Activated T-cell treated with anti-CD3 and anti-CD28 coated beads, Interleukin-2, amount 50 U/mL, for 72 hours (primary cell): ENCODE data around the gene FAM53B. TPM values are rescaled to one million over a fixed set of nuclear protein-coding genes. Genes with fewer than 3 reads are reported as not detected.
"Not testable (repeated sequence)": the region's sequence is repeated elsewhere in the genome, so short reads cannot be mapped to it uniquely, and the experiment has no call there.

Experiments
- ATAC-seq, 2 donors: fragments of 150-1000 bp; cut with Tn5 transposase; replicated peaks in 1 of 2; 2 replicates each; pipeline ENCODE4 v1.10.0; 2021; ENCODE audit warnings: moderate library complexity in 2 of 2, mild to moderate bottlenecking in 1 of 2
- DNase-seq, 2 donors: peaks; one replicate each; pipeline ENCODE4 v3.0.0; 2021 to 2022; ENCODE audit warnings: mixed read lengths in 1 of 2
- H3K27ac Mint-ChIP-seq: one replicate; pipeline ENCODE4 v1.8.0; 2022; ENCODE audit warnings: mild to moderate bottlenecking, moderate library complexity, mixed read lengths
- H3K27me3 Mint-ChIP-seq: one replicate; pipeline ENCODE4 v1.8.0; 2022; ENCODE audit warnings: low read depth, mixed read lengths
- H3K36me3 Mint-ChIP-seq, 2 donors: one replicate each; pipeline ENCODE4 v1.8.0; 2022; ENCODE audit warnings: mixed read lengths in 2 of 2, mild to moderate bottlenecking in 1 of 2; ENCODE audit not compliant: insufficient read depth in 2 of 2
- H3K4me1 Mint-ChIP-seq: one replicate; pipeline ENCODE4 v1.8.0; 2022; ENCODE audit warnings: low read depth, mixed read lengths
- H3K4me3 Mint-ChIP-seq, 2 donors: one replicate each; pipeline ENCODE4 v1.8.0; 2022; ENCODE audit warnings: mild to moderate bottlenecking in 2 of 2, mixed read lengths in 2 of 2, moderate library complexity in 2 of 2
- H3K9me3 Mint-ChIP-seq, 2 donors: one replicate each; pipeline ENCODE4 v1.8.0; 2022; ENCODE audit warnings: mixed read lengths in 2 of 2
- total RNA-seq, 2 donors: library from RNA; stranded (reverse); gene quantifications; one replicate each; pipeline ENCODE4 v1.2.3, GENCODE V29; 2022

FAM53B gene
- 10 to 100 TPM; 30.0 to 37.7 TPM for total RNA-seq

- Mint-ChIP-seq H3K4me1 (peaks cover 51% of the 10 kb centered on the region), H3K4me3 (peak within 1 kb of the TSS; percentile 98 to 99), H3K9me3 (no peaks in the 10 kb centered on the region), H3K36me3 (peaks cover 2 to 3% of the 10 kb centered on the region in 2 donors), H3K27me3 (peaks cover 17% of the 10 kb centered on the region), H3K27ac (peak within 1 kb of the TSS; percentile 88)
- DNase-seq (peak; percentile 86 to 87), ATAC-seq (peak; percentile 82 to 87)
Observed at GRCh38 chr10:124744102-124745050, at the start of gene FAM53B. Gene FAM53B, minus strand, starts transcription at chr10:124744378. Its CDS starts 37,665 bp downstream, at chr10:124706713.

DNA sequence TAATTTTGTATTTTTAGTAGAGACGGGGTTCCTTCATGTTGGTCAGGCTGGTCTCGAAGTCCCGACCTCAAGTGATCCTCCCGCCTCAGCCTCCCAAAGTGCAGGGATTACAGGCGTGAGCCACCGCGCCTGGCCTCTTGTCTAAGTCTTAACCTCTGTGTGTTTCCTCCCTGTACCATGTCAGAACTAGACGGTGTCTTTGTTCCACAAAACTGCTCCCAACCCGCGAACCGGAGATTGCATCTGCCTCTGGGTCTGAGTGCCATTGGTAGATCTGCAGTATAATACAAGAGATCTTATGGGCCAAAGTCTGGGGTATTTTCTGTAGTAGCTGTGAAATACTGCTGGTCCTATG lies 48.8 kb upstream of the FAM53B start:
- H3K9me3 Mint-ChIP-seq = no peaks in the 10 kb centered on the region
- peaks cover 6 to 15% of the 10 kb centered on the region in 2 donors for H3K36me3 Mint-ChIP-seq
- H3K27ac Mint-ChIP-seq = peak overlapping the region; percentile 96
- peak overlapping the region; percentile 90 to 100 for H3K4me3 Mint-ChIP-seq
- H3K4me1 Mint-ChIP-seq = peaks cover 29% of the 10 kb centered on the region
- no peaks in the 10 kb centered on the region for H3K27me3 Mint-ChIP-seq
- ATAC-seq (no peak), DNase-seq (no peak)

DNA sequence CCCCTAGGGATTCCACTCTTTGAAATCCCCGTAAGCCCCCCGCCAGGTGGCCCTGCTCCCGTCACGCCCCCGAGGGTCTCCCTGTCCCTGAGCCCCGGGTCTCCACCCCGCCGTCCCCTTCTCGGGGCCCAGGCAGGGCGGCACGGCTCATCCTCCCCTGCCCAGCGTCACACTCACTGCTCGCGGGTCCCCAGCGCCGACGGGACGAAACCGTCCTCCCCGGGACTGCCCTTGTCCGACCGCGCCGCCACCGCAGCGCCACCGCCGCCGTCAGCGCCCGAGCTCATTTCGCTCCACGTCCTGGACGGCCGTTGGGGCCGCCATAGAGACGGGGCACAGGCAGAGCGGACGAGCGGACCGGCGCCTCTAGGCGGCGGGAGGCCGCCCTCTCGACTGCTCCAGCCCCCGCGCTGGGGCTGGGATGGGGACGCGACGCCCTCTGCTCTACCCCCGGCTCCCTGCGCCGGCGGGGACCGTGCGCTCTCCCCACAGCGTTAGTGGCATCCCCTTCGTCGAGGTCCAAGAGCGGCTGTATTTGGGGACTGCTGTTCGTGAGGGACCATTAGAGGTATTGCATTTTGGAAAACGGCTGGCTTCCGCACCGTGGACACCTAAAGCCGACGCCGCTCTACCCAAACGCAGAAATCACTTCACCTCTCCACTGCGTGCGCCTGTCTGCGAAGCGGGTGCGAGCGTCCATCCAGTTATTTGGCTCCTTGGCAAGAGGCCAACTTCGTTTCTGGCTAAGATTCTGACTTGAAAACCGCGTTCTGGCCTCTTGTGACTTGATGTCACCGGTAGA lies 47.6 kb upstream of the FAM53B start, which contains the start of gene EEF1AKMT2:
EEF1AKMT2 (minus strand) TSS at position 341 of the 802 bp plus-strand sequence; CDS start at position 287, 54 bp downstream.
- ATAC-seq = peak; percentile 98 to 99
- H3K4me3 Mint-ChIP-seq = peak within 1 kb of the TSS; percentile 90 to 100
- DNase-seq = peak; percentile 90 to 91
- H3K36me3 Mint-ChIP-seq = peaks cover 6 to 17% of the 10 kb centered on the region in 2 donors
- H3K27ac Mint-ChIP-seq = peak within 1 kb of the TSS; percentile 96
- no peaks in the 10 kb centered on the region for H3K9me3 Mint-ChIP-seq
- H3K27me3 Mint-ChIP-seq = no peaks in the 10 kb centered on the region
- H3K4me1 Mint-ChIP-seq = peaks cover 29% of the 10 kb centered on the region

- not testable (repeated sequence) for DNase-seq, ATAC-seq, H3K27ac Mint-ChIP-seq, H3K27me3 Mint-ChIP-seq, H3K9me3 Mint-ChIP-seq, H3K4me1 Mint-ChIP-seq, H3K4me3 Mint-ChIP-seq
- H3K36me3 Mint-ChIP-seq = peaks cover 3 to 20% of the 10 kb centered on the region in 2 donors
Observed at GRCh38 chr10:124782900-124783299, 38.7 kb upstream of the FAM53B start.

- Mint-ChIP-seq H3K27ac (no peak overlapping the region), H3K4me1 (peaks cover 9% of the 10 kb centered on the region), H3K9me3 (no peaks in the 10 kb centered on the region), H3K4me3 (no peak overlapping the region), H3K27me3 (no peaks in the 10 kb centered on the region), H3K36me3 (peaks cover 2 to 15% of the 10 kb centered on the region in 2 donors)
- ATAC-seq = no peak
- no peak for DNase-seq
Observed at GRCh38 chr10:124768791-124769190, 24.6 kb upstream of the FAM53B start.

- no peak for ATAC-seq
- Mint-ChIP-seq H3K36me3 (peaks cover 2 to 6% of the 10 kb centered on the region in 2 donors), H3K4me1 (no peaks in the 10 kb centered on the region), H3K4me3 (no peak overlapping the region), H3K27me3 (no peaks in the 10 kb centered on the region), H3K27ac (no peak overlapping the region), H3K9me3 (no peaks in the 10 kb centered on the region)
- no peak for DNase-seq
Observed at GRCh38 chr10:124765256-124765655, 21.1 kb upstream of the FAM53B start.

DNA sequence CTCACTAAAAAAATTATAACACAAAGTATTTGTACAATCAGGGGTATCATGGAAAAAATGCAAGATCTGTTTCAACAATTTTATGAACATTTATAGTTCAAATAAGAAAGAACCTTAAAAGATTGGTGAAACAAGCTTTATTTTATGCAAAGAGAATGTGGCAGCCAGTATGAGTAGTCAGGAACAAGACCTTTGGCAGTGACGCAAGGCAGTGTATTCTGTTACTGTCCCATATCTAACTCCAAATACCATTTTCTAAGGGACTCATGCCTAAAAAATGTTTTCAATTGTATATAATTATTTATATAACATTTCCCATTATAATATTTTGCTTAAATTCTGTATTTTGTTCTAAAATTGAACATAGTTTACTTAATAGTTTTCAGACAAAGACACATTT lies 19.1 kb upstream of the FAM53B start:
- H3K4me3 Mint-ChIP-seq = no peak overlapping the region
- no peaks in the 10 kb centered on the region for H3K4me1 Mint-ChIP-seq
- no peaks in the 10 kb centered on the region for H3K9me3 Mint-ChIP-seq
- no peak for DNase-seq
- ATAC-seq = no peak
- H3K27ac Mint-ChIP-seq = no peak overlapping the region
- H3K36me3 Mint-ChIP-seq = peaks cover 4 to 9% of the 10 kb centered on the region in 2 donors
- no peaks in the 10 kb centered on the region for H3K27me3 Mint-ChIP-seq

- H3K4me3 Mint-ChIP-seq = no peak overlapping the region
- no peaks in the 10 kb centered on the region for H3K9me3 Mint-ChIP-seq
- peaks cover 3 to 9% of the 10 kb centered on the region in 2 donors for H3K36me3 Mint-ChIP-seq
- ATAC-seq (no peak), DNase-seq (no peak)
- no peaks in the 10 kb centered on the region for H3K27me3 Mint-ChIP-seq
- H3K27ac Mint-ChIP-seq = no peak overlapping the region
- no peaks in the 10 kb centered on the region for H3K4me1 Mint-ChIP-seq
Observed at GRCh38 chr10:124762281-124762680, 18.1 kb upstream of the FAM53B start.

- Mint-ChIP-seq H3K36me3 (peaks cover 4 to 7% of the 10 kb centered on the region in 2 donors), H3K27ac (no peak overlapping the region), H3K4me1 (no peaks in the 10 kb centered on the region), H3K4me3 (no peak overlapping the region), H3K27me3 (no peaks in the 10 kb centered on the region), H3K9me3 (no peaks in the 10 kb centered on the region)
- DNase-seq (no peak), ATAC-seq (no peak)
Observed at GRCh38 chr10:124756156-124756903, 12.2 kb upstream of the FAM53B start.

GRCh38 chr10:124755581-124755980 lies 11.4 kb upstream of the FAM53B start:
- Mint-ChIP-seq H3K9me3 (no peaks in the 10 kb centered on the region), H3K36me3 (peaks cover 4 to 7% of the 10 kb centered on the region in 2 donors), H3K4me3 (no peak overlapping the region), H3K4me1 (no peaks in the 10 kb centered on the region), H3K27me3 (no peaks in the 10 kb centered on the region), H3K27ac (no peak overlapping the region)
- DNase-seq (no peak), ATAC-seq (no peak)

- ATAC-seq = no peak
- no peak overlapping the region for H3K27ac Mint-ChIP-seq
Observed at GRCh38 chr10:124754227-124754626, 10.0 kb upstream of the FAM53B start.

GRCh38 chr10:124748953-124749645 lies 4.9 kb upstream of the FAM53B start:
- H3K9me3 Mint-ChIP-seq = no peaks in the 10 kb centered on the region
- H3K27me3 Mint-ChIP-seq = no peaks in the 10 kb centered on the region
- no peak for ATAC-seq

More at GRCh38 chr10:124754227-124754626, 10.0 kb upstream of the FAM53B start:
- no peaks in the 10 kb centered on the region for H3K9me3 Mint-ChIP-seq
- no peak overlapping the region for H3K4me3 Mint-ChIP-seq
- DNase-seq = no peak
- H3K27me3 Mint-ChIP-seq = no peaks in the 10 kb centered on the region
- H3K36me3 Mint-ChIP-seq = peaks cover 2 to 3% of the 10 kb centered on the region in 2 donors
- H3K4me1 Mint-ChIP-seq = peaks cover 10% of the 10 kb centered on the region

More at GRCh38 chr10:124748953-124749645, 4.9 kb upstream of the FAM53B start:
- Mint-ChIP-seq H3K27ac (peak overlapping the region; percentile 93), H3K4me3 (peak overlapping the region; percentile 7 to 77), H3K36me3 (peaks cover 0 to 2% of the 10 kb centered on the region in 2 donors), H3K4me1 (peaks cover 22% of the 10 kb centered on the region)
- DNase-seq = no peak
